Activated B cell treated with CpG ODN at 0.5 μM for 24 hours (primary cell): ENCODE data around the gene PACRG. TPM values are rescaled to one million over a fixed set of nuclear protein-coding genes. Genes with fewer than 3 reads are reported as not detected.

Experiments used
- ATAC-seq: fragments of 200-7000 bp; cut with Tn5 transposase; one replicate; pipeline ENCODE4 v1.10.0; 2021; ENCODE audit warnings: low read depth, mild to moderate bottlenecking, moderate library complexity
- CTCF ChIA-PET: fragments of 350-600 bp; sonication (Branson Sonifier 250); formaldehyde crosslinking; loops from one replicate; lab custom pipeline; 2021; ENCODE audit warnings: antibody characterized with exemption; lab: Charles Lee
- POLR2A ChIA-PET: fragments of 350-600 bp; sonication (Branson Sonifier 250); formaldehyde crosslinking; loops from one replicate; lab custom pipeline; 2021; ENCODE audit warnings: antibody characterized with exemption; lab: Charles Lee
- DNase-seq: peaks from one replicate; pipeline ENCODE4 v3.0.0; 2022
- H3K27ac Mint-ChIP-seq: one replicate; pipeline ENCODE4 v1.8.0; 2020; ENCODE audit warnings: mixed read lengths
- H3K27me3 Mint-ChIP-seq: one replicate; pipeline ENCODE4 v1.8.0; 2021; ENCODE audit warnings: mixed read lengths
- H3K36me3 Mint-ChIP-seq: one replicate; pipeline ENCODE4 v1.8.0; 2021; ENCODE audit warnings: low read depth, mixed read lengths
- H3K4me1 Mint-ChIP-seq: one replicate; pipeline ENCODE4 v1.8.0; 2021; ENCODE audit warnings: mixed read lengths
- H3K4me3 Mint-ChIP-seq: one replicate; pipeline ENCODE4 v1.8.0; 2020; ENCODE audit warnings: mild to moderate bottlenecking, mixed read lengths
- H3K9me3 Mint-ChIP-seq: one replicate; pipeline ENCODE4 v1.8.0; 2020; ENCODE audit warnings: mixed read lengths
- intact Hi-C: fragments of 100-400 bp; cut with micrococcal nuclease; formaldehyde crosslinking; loops from one replicate; pipeline ENCODE4 v1.15.1; 2024
- total RNA-seq: library from RNA; stranded (reverse); gene quantifications from 2 replicates; pipeline ENCODE4 v1.2.3, GENCODE V29; 2022
- TF ChIP-seq, protein P1 (sequence below): fragments of 200-600 bp; IDR thresholded peaks from one replicate; pipeline ENCODE4 v1.8.0; 2022; ENCODE audit warnings: antibody characterized with exemption, mild to moderate bottlenecking

Gene PACRG
- total RNA-seq, 1 donor from 2014 or later: not detected

DNA sequence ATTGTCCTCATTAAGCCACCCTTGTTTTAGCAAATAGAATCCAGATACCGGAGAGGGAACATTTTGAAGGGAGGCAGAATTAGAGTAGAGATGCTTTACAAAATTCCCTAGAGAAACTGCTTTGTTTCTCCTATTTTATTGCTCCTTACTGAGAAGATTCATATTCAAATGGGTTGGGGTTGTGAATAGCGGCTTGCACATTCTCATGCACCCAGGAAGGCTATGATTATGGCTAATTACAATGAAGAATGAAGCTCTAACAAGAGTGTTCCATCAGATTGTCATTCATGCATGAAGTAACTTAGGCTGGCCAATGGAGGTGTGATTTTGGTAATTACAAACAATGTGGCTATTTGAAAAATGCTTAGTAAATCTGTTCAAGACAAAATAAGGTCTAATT, 129.6 kb downstream of the PACRG start:
- intact Hi-C loops: no loop called here
- ChIA-PET POLR2A (no interaction called here), CTCF (no interaction called here)
- DNase-seq (no peak), ATAC-seq (no peak)
- H3K4me3 Mint-ChIP-seq: no peak overlapping the region
- no peaks in the 10 kb centered on the region for H3K9me3 Mint-ChIP-seq
- H3K4me1 Mint-ChIP-seq: no peaks in the 10 kb centered on the region
- no peaks in the 10 kb centered on the region for H3K36me3 Mint-ChIP-seq
- no peak overlapping the region for H3K27ac Mint-ChIP-seq
- TF ChIP-seq, protein P1, sequence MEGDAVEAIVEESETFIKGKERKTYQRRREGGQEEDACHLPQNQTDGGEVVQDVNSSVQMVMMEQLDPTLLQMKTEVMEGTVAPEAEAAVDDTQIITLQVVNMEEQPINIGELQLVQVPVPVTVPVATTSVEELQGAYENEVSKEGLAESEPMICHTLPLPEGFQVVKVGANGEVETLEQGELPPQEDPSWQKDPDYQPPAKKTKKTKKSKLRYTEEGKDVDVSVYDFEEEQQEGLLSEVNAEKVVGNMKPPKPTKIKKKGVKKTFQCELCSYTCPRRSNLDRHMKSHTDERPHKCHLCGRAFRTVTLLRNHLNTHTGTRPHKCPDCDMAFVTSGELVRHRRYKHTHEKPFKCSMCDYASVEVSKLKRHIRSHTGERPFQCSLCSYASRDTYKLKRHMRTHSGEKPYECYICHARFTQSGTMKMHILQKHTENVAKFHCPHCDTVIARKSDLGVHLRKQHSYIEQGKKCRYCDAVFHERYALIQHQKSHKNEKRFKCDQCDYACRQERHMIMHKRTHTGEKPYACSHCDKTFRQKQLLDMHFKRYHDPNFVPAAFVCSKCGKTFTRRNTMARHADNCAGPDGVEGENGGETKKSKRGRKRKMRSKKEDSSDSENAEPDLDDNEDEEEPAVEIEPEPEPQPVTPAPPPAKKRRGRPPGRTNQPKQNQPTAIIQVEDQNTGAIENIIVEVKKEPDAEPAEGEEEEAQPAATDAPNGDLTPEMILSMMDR: no peak
- no peaks in the 10 kb centered on the region for H3K27me3 Mint-ChIP-seq

DNA sequence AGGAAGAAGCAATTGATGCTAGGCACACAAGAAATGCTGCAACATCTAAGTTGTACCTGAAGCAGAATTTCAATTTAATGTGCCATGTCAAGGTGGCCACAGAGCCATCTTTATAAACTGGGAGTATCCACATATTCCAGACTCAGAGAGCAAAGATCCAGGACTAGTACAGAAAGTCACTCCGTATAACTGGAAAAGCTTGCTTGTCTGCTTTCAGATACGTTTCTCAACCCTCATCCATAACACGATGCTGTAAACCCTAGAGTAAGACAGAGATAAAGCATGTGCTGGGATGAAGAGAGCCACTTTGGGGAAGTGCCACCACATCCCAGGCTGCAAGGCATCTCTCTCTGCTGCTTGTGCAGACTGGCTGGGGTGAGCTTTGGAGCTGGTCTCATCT, 134.7 kb downstream of the PACRG start:
- ChIA-PET CTCF (no interaction called here), POLR2A (no interaction called here)
- Mint-ChIP-seq H3K27ac (no peak overlapping the region), H3K27me3 (no peaks in the 10 kb centered on the region), H3K36me3 (no peaks in the 10 kb centered on the region), H3K4me1 (no peaks in the 10 kb centered on the region), H3K4me3 (no peak overlapping the region), H3K9me3 (no peaks in the 10 kb centered on the region)
- DNase-seq (no peak), ATAC-seq (no peak)
- intact Hi-C loops: no loop called here
- TF ChIP-seq, protein P1: no peak

DNA sequence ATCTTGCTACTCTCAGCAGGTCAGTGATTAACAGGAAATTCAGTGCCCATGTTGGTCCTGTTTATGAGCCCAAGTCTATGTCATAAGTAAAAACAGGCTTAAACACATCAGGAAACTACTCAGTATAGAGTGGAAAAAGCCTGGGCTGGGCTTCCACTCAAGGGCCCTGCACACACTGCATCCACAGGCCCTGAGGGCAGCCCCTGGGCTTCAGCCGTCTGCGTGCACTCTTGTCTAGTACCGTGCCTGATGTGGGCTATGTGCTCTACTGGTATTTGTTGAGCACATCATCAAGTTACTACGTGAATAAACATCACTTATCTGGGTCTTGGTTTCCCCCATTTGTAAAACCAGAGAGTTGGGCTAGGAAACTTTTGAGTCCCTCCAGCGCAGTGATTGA, 135.2 kb downstream of the PACRG start:
- Mint-ChIP-seq H3K27ac (no peak overlapping the region), H3K27me3 (no peaks in the 10 kb centered on the region), H3K4me3 (no peak overlapping the region), H3K36me3 (no peaks in the 10 kb centered on the region), H3K4me1 (no peaks in the 10 kb centered on the region), H3K9me3 (no peaks in the 10 kb centered on the region)
- ChIA-PET CTCF (no interaction called here), POLR2A (no interaction called here)
- no peak for DNase-seq
- TF ChIP-seq, protein P1: no peak
- intact Hi-C loops: no loop called here
- ATAC-seq: no peak

DNA sequence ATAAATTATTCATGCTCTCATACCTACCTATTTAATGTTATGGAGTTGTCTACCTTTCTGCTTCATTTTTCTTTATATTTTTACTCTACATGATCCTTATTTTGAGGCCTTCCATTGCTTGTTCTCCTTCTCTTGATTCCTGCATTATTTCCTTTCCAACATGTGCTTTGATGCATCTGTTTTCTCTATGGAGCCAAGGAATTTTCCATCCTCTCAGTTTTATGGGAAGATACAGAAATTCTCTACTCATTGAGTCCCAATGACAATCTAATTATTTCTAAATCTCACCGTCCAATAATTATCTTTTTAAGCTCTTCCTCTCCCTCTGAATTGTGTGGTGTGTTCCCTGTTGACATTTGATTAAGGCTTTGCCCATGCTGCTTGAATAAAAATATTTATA, 136.0 kb downstream of the PACRG start:
- ATAC-seq: no peak
- H3K27me3 Mint-ChIP-seq: no peaks in the 10 kb centered on the region
- no peak for DNase-seq
- H3K9me3 Mint-ChIP-seq: no peaks in the 10 kb centered on the region
- ChIA-PET CTCF (no interaction called here), POLR2A (no interaction called here)
- H3K27ac Mint-ChIP-seq: no peak overlapping the region
- H3K4me1 Mint-ChIP-seq: no peaks in the 10 kb centered on the region
- H3K4me3 Mint-ChIP-seq: no peak overlapping the region
- no peaks in the 10 kb centered on the region for H3K36me3 Mint-ChIP-seq
- TF ChIP-seq, protein P1: no peak
- intact Hi-C loops: no loop called here

DNA sequence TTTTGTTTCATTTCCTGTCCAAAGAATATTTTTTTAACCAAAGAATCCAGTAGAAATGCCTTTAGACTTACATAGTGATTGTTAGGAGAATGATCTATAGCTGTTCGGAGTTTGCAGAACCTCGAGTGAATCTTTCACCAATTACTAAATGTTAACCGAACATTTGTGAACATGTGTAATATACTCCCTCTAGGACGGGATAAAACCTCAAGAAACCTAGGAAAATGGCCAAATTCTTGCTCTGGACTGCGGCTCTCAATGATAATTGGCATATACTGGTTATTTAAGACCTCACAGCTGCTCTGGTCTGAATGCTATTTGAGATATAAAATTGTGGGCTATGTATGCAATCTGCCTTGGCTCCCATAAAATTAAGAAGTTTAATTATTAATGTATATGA, 137.1 kb downstream of the PACRG start:
- H3K9me3 Mint-ChIP-seq: no peaks in the 10 kb centered on the region
- ATAC-seq (no peak), DNase-seq (no peak)
- ChIA-PET POLR2A (no interaction called here), CTCF (no interaction called here)
- no peaks in the 10 kb centered on the region for H3K4me1 Mint-ChIP-seq
- H3K36me3 Mint-ChIP-seq: no peaks in the 10 kb centered on the region
- H3K27me3 Mint-ChIP-seq: no peaks in the 10 kb centered on the region
- intact Hi-C loops: no loop called here
- H3K4me3 Mint-ChIP-seq: no peak overlapping the region
- H3K27ac Mint-ChIP-seq: no peak overlapping the region
- TF ChIP-seq, protein P1: no peak
